Smooth muscle cell of bladder (primary cell): Measurements from ENCODE around the gene CR1L. TPM values are rescaled to one million over a fixed set of nuclear protein-coding genes. Genes with fewer than 3 reads are reported as not detected.

Source experiments
- total RNA-seq: library from RNA; depleted of rRNA; stranded (reverse); fragments of >200 nt; gene quantifications from 2 replicates; pipeline ENCODE4 v1.2.3, GENCODE V29; 2014

Gene CR1L
- not detected in 2 replicates for total RNA-seq

DNA sequence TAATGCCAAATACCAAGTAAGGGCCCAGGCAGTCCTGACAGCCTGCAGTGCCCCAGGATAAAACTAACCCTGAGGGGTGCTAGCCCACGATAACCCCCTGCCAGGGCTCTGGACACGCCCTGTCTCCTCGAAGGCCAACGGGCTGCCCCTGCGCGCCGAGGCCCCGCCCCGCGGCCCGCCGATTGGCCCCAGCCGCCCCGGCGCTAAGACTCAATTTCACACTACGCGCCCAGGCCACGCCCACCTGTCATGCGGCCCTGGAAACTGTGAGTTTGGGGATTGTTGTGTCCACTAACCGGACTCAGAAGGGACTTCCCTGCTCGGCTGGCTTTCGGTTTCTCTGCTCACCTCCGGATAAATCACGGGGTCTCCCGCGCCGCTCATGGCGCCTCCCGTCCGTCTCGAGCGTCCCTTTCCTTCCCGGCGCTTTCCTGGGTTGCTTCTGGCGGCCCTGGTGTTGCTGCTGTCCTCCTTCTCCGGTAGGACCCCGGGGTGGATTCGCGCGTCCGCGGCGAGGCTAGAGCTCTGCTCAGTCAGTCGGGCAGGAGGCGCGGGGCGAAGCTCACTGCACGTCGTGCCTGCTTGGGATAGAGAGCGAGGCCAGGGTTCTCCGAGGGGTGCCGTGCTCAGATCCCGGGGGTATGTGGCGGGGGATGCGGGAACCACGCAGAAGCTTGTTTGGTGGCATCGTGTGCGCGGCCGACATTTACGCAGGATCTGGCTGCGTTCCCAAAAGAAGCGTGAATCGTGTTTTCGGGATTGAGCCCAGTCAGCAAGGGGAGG is at the start of gene CR1L:
Gene CR1L, plus strand, starts transcription at position 282 of the 783 bp plus-strand sequence. Its CDS starts 101 bp downstream, at position 383.

DNA sequence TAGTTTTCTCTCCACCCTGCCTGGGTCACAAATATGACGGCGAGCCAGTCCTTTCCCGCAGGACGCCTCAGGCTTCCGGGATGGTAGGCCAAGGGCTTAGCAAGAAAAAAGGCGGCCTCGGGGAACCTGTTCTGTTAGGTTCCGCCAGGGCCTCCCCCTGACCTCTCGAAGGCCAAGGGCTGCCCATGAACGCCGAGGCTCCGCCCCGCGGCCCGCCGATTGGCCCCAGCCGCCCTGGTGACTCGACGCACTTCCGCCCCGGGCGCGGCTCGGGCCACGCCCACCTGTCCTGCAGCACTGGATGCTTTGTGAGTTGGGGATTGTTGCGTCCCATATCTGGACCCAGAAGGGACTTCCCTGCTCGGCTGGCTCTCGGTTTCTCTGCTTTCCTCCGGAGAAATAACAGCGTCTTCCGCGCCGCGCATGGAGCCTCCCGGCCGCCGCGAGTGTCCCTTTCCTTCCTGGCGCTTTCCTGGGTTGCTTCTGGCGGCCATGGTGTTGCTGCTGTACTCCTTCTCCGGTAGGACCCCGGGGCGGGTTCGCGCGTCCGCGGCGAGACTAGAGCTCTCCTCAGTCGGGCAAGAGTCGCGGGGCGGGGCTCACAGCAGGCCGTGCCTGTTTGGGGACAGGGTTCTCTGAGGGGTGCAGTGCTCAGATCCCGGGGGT is 107.0 kb downstream of the CR1L start, which contains the start of gene CD46:
Gene CD46, plus strand, starts transcription at position 265 of the 666 bp plus-strand sequence. Its CDS starts 159 bp downstream, at position 424.

Other genes with a start within 250 kb of the CR1L start
- gene CR2, start 190.8 kb upstream of the CR1L start, total RNA-seq: not detected in 2 replicates
- not detected in 2 replicates for gene CR1, start 149.0 kb upstream of the CR1L start, total RNA-seq
- 133 and 206 TPM in 2 replicates for gene CD46, start 106.9 kb downstream of the CR1L start, total RNA-seq